Activated T-cell treated with anti-CD3 and anti-CD28 coated beads, Interleukin-2, amount 50 U/mL, for 1 hour (primary cell): ENCODE data around the gene NFKBIZ.

Experiments
- DNase-seq: peaks from one replicate; pipeline ENCODE4 v3.0.0-alpha.2; 2020

The NFKBIZ gene

GRCh38 chr3:101848754-101849713, at the start of gene NFKBIZ:
TSS of gene NFKBIZ (plus strand) at chr3:101849514. CDS start at chr3:101849629, 115 bp downstream.
- peak; percentile 92 for DNase-seq

- no peak for DNase-seq
Observed at GRCh38 chr3:101801174-101801573, 48.1 kb upstream of the NFKBIZ start.

GRCh38 chr3:101802179-101802578, 47.1 kb upstream of the NFKBIZ start:
- DNase-seq: no peak

GRCh38 chr3:101803173-101803782, 46.0 kb upstream of the NFKBIZ start:
- no peak for DNase-seq

GRCh38 chr3:101803939-101804338, 45.4 kb upstream of the NFKBIZ start:
- DNase-seq: no peak

GRCh38 chr3:101806491-101806890, 42.8 kb upstream of the NFKBIZ start:
- no peak for DNase-seq

GRCh38 chr3:101807888-101808287, 41.4 kb upstream of the NFKBIZ start:
- no peak for DNase-seq

GRCh38 chr3:101809178-101810021, 39.9 kb upstream of the NFKBIZ start:
- no peak for DNase-seq

- no peak for DNase-seq
Observed at GRCh38 chr3:101810022-101810418, 39.3 kb upstream of the NFKBIZ start.

GRCh38 chr3:101811875-101812274, 37.4 kb upstream of the NFKBIZ start:
- DNase-seq: no peak

- DNase-seq: no peak
Observed at GRCh38 chr3:101812895-101813294, 36.4 kb upstream of the NFKBIZ start.

- no peak for DNase-seq
Observed at GRCh38 chr3:101813817-101814440, 35.4 kb upstream of the NFKBIZ start.

GRCh38 chr3:101814835-101815234, 34.5 kb upstream of the NFKBIZ start:
- no peak for DNase-seq

- no peak for DNase-seq
Observed at GRCh38 chr3:101816215-101817149, 32.8 kb upstream of the NFKBIZ start.

- no peak for DNase-seq
Observed at GRCh38 chr3:101817992-101818391, 31.3 kb upstream of the NFKBIZ start.

GRCh38 chr3:101819649-101820206, 29.6 kb upstream of the NFKBIZ start:
- no peak for DNase-seq

GRCh38 chr3:101821503-101821902, 27.8 kb upstream of the NFKBIZ start:
- no peak for DNase-seq

- DNase-seq: no peak
Observed at GRCh38 chr3:101823525-101823924, 25.8 kb upstream of the NFKBIZ start.

GRCh38 chr3:101824702-101825101, 24.6 kb upstream of the NFKBIZ start:
- no peak for DNase-seq

GRCh38 chr3:101825904-101826445, 23.3 kb upstream of the NFKBIZ start:
- no peak for DNase-seq
